Ishikawa (cell line): Measurements from ENCODE around the gene RNF114.
A peak's percentile ranks its signal among the peaks of the same experiment; 100 is the strongest.

ENCODE experiments used
- CEBPB ChIP-seq: IDR thresholded peaks from 2 replicates; pipeline ENCODE4 v1.6.1; 2012
- CREB1 ChIP-seq: IDR thresholded peaks from 2 replicates; pipeline ENCODE4 v1.6.1; 2012; ENCODE audit warnings: low read depth
- EGR1 ChIP-seq: IDR thresholded peaks from 2 replicates; pipeline ENCODE4 v1.6.1; 2012
- EP300 ChIP-seq: IDR thresholded peaks from 2 replicates; pipeline ENCODE4 v1.6.1; 2012; ENCODE audit warnings: borderline replicate concordance
- FOXM1 ChIP-seq: IDR thresholded peaks from 2 replicates; pipeline ENCODE4 v1.6.1; 2012; ENCODE audit warnings: low read depth, borderline replicate concordance
- MAX ChIP-seq: IDR thresholded peaks from 2 replicates; pipeline ENCODE4 v1.6.1; 2012
- NFIC ChIP-seq: IDR thresholded peaks from 2 replicates; pipeline ENCODE4 v1.6.1; 2012
- RAD21 ChIP-seq: IDR thresholded peaks from 2 replicates; pipeline ENCODE4 v1.6.1; 2012; ENCODE audit warnings: low read depth
- REST ChIP-seq: IDR thresholded peaks from 2 replicates; pipeline ENCODE4 v1.6.1; 2012; ENCODE audit warnings: low read depth, mild to moderate bottlenecking
- TAF1 ChIP-seq: IDR thresholded peaks from 2 replicates; pipeline ENCODE4 v1.6.1; 2012; ENCODE audit warnings: low read depth, mild to moderate bottlenecking
- TCF12 ChIP-seq: IDR thresholded peaks from 2 replicates; pipeline ENCODE4 v1.6.1; 2012; ENCODE audit warnings: low read depth
- TEAD4 ChIP-seq: IDR thresholded peaks from 2 replicates; pipeline ENCODE4 v1.6.1; 2012
- YY1 ChIP-seq: IDR thresholded peaks from 2 replicates; pipeline ENCODE4 v1.6.1; 2012; ENCODE audit warnings: low read depth
- ZBTB7A ChIP-seq: IDR thresholded peaks from 2 replicates; pipeline ENCODE4 v1.6.1; 2012; ENCODE audit warnings: low read depth
- TF ChIP-seq, protein P1 (sequence below): IDR thresholded peaks from 2 replicates; pipeline ENCODE4 v1.6.1; 2012

Gene RNF114

DNA sequence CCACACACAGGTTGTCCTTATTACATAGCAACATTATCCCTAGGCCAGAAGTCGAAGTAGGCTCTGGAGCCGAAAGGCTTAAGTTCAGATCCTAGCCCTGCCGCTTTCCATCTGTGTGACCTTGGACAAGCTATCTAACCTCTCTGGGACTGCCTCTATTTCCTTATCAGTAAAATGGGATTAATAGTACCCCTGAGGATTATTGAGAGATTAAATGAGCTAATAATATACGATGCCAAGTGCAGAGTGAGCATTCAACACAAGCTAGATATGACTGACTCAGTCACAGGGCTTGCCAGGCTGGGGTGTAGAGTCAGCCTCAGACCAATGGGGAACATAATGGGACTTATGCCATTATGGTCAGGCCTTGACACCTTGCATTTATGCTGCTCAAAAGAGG, 11.9 kb upstream of the RNF114 start:
- TF ChIP-seq, protein P1, sequence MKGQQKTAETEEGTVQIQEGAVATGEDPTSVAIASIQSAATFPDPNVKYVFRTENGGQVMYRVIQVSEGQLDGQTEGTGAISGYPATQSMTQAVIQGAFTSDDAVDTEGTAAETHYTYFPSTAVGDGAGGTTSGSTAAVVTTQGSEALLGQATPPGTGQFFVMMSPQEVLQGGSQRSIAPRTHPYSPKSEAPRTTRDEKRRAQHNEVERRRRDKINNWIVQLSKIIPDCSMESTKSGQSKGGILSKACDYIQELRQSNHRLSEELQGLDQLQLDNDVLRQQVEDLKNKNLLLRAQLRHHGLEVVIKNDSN, result no peak
- TF ChIP-seq TCF12 (no peak), REST (no peak), EGR1 (no peak)

DNA sequence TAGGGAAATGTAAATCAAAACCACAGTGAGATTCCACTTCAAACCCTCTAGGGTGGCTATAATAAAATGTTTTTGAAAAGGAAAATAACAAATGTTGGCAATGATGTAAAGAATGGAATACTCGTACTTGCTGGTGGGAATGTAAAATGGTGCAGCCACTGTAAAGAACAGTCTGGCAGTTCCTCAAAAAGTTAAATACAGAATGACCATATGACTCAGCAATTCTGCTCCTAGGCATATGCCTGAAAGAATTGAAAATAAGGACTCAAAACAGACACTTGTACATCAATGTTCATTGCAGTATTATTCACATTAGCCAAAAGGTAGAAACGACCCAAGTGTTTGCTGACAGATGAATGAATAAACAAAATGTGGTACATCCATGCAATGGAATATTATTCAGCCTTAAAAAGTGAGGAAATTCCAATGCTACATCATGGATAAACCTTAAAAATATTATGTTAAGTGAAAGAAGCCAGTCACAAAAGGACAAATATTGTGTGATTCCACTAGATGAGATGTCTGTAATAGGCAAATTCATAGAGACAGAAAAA, 10.2 kb upstream of the RNF114 start:
- TF ChIP-seq NFIC, result no peak
- TF ChIP-seq YY1, result no peak
- TF ChIP-seq CREB1, result no peak
- no peak for TF ChIP-seq RAD21
- no peak for TF ChIP-seq REST
- TF ChIP-seq ZBTB7A, result no peak
- TF ChIP-seq EP300, result no peak
- TF ChIP-seq FOXM1, result no peak
- no peak for TF ChIP-seq TEAD4
- TF ChIP-seq TAF1, result no peak
- TF ChIP-seq MAX, result no peak
- TF ChIP-seq TCF12, result no peak
- TF ChIP-seq EGR1, result no peak
- TF ChIP-seq, protein P1, result no peak
- no peak for TF ChIP-seq CEBPB

DNA sequence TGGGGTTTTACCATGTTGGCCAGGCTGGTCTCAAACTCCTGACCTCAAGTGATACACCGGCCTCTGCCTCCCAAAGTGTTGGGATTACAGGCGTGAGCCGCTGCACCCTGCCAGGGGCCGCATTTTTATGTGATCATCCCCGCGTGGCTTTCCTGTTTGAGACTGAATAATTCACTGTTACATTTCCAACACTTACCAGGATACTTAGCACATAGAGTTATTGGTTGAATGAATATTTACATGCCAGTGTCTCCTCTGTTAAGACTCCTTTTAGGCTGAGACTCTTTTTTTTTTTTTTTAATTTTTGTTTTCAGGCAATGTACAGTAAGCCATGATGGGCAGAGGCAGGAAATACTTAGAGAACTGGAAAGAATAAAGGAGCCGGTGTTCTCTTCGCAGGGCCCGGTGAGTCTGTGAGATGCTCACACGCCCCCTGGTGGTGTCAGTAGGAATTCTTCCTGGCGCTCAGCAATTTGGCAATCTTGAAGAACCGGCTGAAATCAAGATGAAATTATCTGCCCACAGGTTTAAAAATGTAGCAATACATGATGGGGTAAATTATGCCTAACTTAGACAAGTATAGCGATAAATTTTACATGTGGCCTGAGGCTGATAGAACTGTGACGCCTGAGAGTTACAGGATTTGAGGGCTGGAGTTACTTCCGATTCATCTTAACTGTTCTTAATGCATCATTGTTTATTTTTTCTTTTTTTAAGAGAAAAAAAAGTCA, 7.6 kb upstream of the RNF114 start:
- TF ChIP-seq REST (no peak), RAD21 (peak; percentile 73), CEBPB (peak; percentile 58), TEAD4 (peak; percentile 22; the same call in 1 of the 2 replicates)

- TF ChIP-seq TEAD4 (no peak), TCF12 (no peak), CEBPB (no peak), EP300 (no peak), ZBTB7A (no peak), MAX (no peak), REST (no peak), NFIC (no peak), EGR1 (no peak), FOXM1 (no peak), RAD21 (no peak), YY1 (no peak)
Measured at GRCh38 chr20:49929142-49929494, 7.1 kb upstream of the RNF114 start.
